ENCODE results near the gene OR5AU1. TPM values are rescaled to one million over a fixed set of nuclear protein-coding genes. Genes with fewer than 3 reads are reported as not detected.

Gene OR5AU1
- total RNA-seq, 4 donors from 2014 or later: not detected

DNA sequence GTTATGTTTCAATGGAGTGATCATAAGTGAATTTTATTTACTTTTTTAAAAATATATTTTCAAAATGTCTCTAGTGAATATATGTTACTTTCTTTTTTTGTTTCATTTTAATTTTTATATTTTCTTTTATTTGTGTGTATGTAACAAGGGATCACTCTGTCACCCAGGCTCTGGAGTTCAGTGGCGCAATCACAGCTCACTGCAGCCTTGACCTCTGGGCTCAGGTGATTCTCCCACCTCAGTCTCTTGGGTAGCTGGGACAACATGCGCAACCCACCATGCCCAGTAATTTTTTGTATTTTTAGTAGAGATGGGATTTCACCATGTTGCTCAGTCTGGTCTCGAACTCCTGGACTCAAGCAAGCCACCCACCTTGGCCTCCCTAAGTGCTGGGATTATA lies 36.9 kb downstream of the OR5AU1 start:
- Histone ChIP-seq H3K36me3 (no peaks in the 10 kb centered on the region), H3K9me3 (no peaks in the 10 kb centered on the region), H3K27ac (no peak overlapping the region), H3K27me3 (no peaks in the 10 kb centered on the region), H3K4me3 (no peak overlapping the region), H3K4me1 (no peaks in the 10 kb centered on the region)
- no peak for TF ChIP-seq POLR2A (IDR thresholded peaks at IDR 0.05)
- TF ChIP-seq, protein P1, sequence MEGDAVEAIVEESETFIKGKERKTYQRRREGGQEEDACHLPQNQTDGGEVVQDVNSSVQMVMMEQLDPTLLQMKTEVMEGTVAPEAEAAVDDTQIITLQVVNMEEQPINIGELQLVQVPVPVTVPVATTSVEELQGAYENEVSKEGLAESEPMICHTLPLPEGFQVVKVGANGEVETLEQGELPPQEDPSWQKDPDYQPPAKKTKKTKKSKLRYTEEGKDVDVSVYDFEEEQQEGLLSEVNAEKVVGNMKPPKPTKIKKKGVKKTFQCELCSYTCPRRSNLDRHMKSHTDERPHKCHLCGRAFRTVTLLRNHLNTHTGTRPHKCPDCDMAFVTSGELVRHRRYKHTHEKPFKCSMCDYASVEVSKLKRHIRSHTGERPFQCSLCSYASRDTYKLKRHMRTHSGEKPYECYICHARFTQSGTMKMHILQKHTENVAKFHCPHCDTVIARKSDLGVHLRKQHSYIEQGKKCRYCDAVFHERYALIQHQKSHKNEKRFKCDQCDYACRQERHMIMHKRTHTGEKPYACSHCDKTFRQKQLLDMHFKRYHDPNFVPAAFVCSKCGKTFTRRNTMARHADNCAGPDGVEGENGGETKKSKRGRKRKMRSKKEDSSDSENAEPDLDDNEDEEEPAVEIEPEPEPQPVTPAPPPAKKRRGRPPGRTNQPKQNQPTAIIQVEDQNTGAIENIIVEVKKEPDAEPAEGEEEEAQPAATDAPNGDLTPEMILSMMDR (IDR thresholded peaks at IDR 0.05): no peak
- no peak for DNase-seq
- intact Hi-C loops (cut with DNase I; ENCODE audit: low total_unique reads): no loop called here

DNA sequence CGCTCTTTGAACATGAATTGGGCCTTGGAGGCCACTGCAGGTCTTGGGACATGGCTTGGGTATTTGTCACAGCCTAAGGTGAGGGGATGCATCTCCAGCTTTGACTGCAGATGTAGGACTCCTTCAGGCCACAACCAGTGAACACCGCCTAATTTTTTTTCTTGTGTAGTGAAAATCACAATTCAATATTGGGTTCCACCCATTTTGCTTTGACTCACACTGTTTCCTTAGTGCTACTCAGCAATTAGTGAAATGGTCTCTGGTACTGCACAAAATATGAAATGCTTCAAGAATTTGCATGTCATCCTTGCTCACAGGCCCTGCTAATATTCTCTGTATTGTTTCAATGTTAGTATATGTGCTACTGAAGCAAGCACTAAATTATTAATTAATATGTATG lies 42.5 kb downstream of the OR5AU1 start:
- TF ChIP-seq POLR2A (IDR thresholded peaks at IDR 0.05): no peak
- TF ChIP-seq, protein P1 (IDR thresholded peaks at IDR 0.05): no peak
- intact Hi-C loops (cut with DNase I; ENCODE audit: low total_unique reads): no loop called here
- H3K4me3 ChIP-seq: no peak overlapping the region
- no peak overlapping the region for H3K27ac ChIP-seq
- no peaks in the 10 kb centered on the region for H3K27me3 ChIP-seq
- no peaks in the 10 kb centered on the region for H3K4me1 ChIP-seq
- H3K9me3 ChIP-seq: no peaks in the 10 kb centered on the region
- no peak for DNase-seq
- no peaks in the 10 kb centered on the region for H3K36me3 ChIP-seq

DNA sequence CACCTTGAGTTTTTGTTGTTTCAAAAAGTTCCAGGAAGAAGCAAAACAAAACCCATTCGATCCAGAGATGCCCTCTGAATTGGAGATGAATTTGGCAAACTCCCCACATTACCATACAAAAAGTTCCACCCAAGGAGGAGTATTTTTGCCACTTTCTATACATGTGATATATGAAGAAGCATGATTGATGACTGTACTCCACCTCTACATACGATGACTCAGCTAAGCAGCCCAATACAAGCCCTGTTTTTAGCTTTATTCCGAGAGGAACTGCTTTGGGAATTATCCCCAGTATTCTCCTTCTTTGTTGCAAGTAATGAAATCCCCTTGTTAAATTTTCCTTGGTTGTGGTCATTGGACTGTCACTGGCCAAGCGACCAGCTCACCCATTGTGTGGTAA lies 43.6 kb downstream of the OR5AU1 start:
- TF ChIP-seq, protein P1 (IDR thresholded peaks at IDR 0.05): no peak
- TF ChIP-seq POLR2A (IDR thresholded peaks at IDR 0.05): no peak
- no peak overlapping the region for H3K4me3 ChIP-seq
- no peaks in the 10 kb centered on the region for H3K4me1 ChIP-seq
- H3K36me3 ChIP-seq: no peaks in the 10 kb centered on the region
- no peak for DNase-seq
- no peaks in the 10 kb centered on the region for H3K9me3 ChIP-seq
- intact Hi-C loops (cut with DNase I; ENCODE audit: low total_unique reads): no loop called here
- H3K27me3 ChIP-seq: no peaks in the 10 kb centered on the region
- H3K27ac ChIP-seq: no peak overlapping the region

DNA sequence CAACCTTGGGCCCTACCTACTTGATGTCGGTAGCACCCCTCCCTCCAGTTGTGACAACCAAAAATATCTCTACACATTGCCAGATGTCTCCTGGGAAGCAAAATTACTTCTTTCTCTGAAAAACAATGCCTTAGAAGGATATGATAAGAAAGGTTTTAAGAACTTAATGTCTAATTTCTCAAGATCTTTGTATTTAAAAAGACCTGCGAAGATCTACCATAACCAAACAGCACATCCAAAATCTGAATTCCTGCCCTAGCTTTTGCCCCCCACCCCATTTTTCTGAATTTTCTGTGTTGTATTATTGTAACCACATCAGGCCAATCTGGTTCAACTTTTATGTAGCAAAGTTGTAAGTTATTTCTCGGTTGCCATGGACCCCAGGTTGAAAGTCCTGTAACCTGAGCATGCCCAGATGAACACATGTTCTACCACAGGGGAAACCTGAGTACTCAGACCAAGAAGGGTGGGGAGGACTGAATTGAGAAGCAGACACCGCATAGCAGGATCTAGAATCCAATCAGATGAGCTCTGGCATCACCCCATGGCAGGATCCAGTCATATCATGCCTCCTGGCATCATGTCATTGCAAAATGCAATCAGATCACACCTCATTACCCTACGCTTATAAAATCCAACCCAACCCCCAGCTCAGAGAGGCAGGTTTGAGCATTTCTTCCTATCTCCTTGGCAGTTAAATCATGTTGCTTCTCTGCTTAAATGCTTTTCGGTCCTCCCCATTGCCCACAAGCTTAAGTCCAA lies 46.3 kb downstream of the OR5AU1 start:
- no peak overlapping the region for H3K4me3 ChIP-seq
- peaks cover 0 to 6% of the 10 kb centered on the region in 2 donors for H3K4me1 ChIP-seq
- intact Hi-C loops (cut with DNase I; ENCODE audit: low total_unique reads): no loop called here
- no peaks in the 10 kb centered on the region for H3K9me3 ChIP-seq
- TF ChIP-seq POLR2A (IDR thresholded peaks at IDR 0.05): no peak
- TF ChIP-seq, protein P1 (IDR thresholded peaks at IDR 0.05): no peak
- H3K27me3 ChIP-seq: no peaks in the 10 kb centered on the region
- H3K27ac ChIP-seq: no peak overlapping the region
- no peak for DNase-seq
- H3K36me3 ChIP-seq: no peaks in the 10 kb centered on the region

DNA sequence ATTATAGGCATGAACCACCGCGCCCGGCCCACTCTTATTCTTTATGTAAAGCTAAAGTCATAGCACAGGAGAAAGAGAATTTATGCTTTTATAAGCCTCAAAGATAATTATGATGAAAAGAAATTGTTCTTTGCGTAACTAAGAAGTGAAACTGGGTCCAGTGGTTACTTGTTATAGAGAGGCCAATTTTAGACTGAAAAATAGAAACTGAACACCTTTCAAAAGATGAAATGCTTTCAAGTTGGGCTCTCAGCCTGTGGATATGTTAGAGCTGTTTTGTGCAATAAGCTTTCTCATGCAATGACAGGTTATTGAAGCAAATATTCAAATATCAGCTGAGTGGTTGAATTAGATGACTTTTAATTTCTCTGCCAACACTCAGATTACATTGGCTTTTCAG lies 47.1 kb downstream of the OR5AU1 start:
- peaks cover 0 to 6% of the 10 kb centered on the region in 2 donors for H3K4me1 ChIP-seq
- H3K9me3 ChIP-seq: no peaks in the 10 kb centered on the region
- no peaks in the 10 kb centered on the region for H3K36me3 ChIP-seq
- no peak overlapping the region for H3K27ac ChIP-seq
- intact Hi-C loops (cut with DNase I; ENCODE audit: low total_unique reads): no loop called here
- H3K27me3 ChIP-seq: no peaks in the 10 kb centered on the region
- no peak overlapping the region for H3K4me3 ChIP-seq
- TF ChIP-seq, protein P1 (IDR thresholded peaks at IDR 0.05): no peak
- no peak for TF ChIP-seq POLR2A (IDR thresholded peaks at IDR 0.05)
- no peak for DNase-seq

All from uterus (tissue), 4 donors.